ENCODE data around the gene HIVEP2. TPM values are rescaled to one million over a fixed set of nuclear protein-coding genes. Genes with fewer than 3 reads are reported as not detected.

Gene HIVEP2
- total and polyA plus RNA-seq, 2 donors (not counting 3 experiments of a cell fraction or from before 2014, with no cell fraction given), result 1.3 to 4.7 TPM

- Histone ChIP-seq H3K4me2 (ENCODE audit: insufficient read depth, low read length) (no peak overlapping the region), H3K9me3 (replicated peaks; ENCODE audit: control insufficient read depth, insufficient read depth, low read length) (no peaks in the 10 kb centered on the region), H3K79me2 (ENCODE audit: control insufficient read depth, insufficient read depth, low read length) (no peaks in the 10 kb centered on the region), H3K27me3 (ENCODE audit: control insufficient read depth in 2 of 2, insufficient read depth in 2 of 2, low read length in 2 of 2) (no peaks in the 10 kb centered on the region), H3K36me3 (ENCODE audit: control insufficient read depth in 2 of 2, extremely low read depth in 1 of 2, insufficient read depth in 2 of 2, low read length in 2 of 2) (no peaks in the 10 kb centered on the region), H3K9ac (replicated peaks; ENCODE audit: extremely low read depth, insufficient read depth, low read length) (no peak overlapping the region), H3K27ac (ENCODE audit: insufficient read depth, low read depth, low read length) (no peak overlapping the region), H4K20me1 (replicated peaks; ENCODE audit: control insufficient read depth, extremely low read depth, insufficient read depth, low read length) (no peaks in the 10 kb centered on the region), H3K4me1 (ENCODE audit: control insufficient read depth, extremely low read depth, insufficient read depth, low read length) (peaks cover 5% of the 10 kb centered on the region), H3K9me1 (replicated peaks; ENCODE audit: control insufficient read depth, extremely low read depth, insufficient read depth, low read length) (no peaks in the 10 kb centered on the region), H2AFZ (ENCODE audit: low read depth, low read length) (no peak overlapping the region), H3K4me3 (replicated peaks in 1 of 3; ENCODE audit: insufficient read depth in 1 of 3, low read depth in 1 of 3, low read length in 3 of 3) (no peak overlapping the region)
- ChIA-PET CTCF (no interaction called here), POLR2A (no interaction called here)
- TF ChIP-seq EZH2 (IDR thresholded peaks at IDR 0.05; ENCODE audit: borderline replicate concordance, low read depth, low read length, severe bottlenecking), result no peak
- no peak for TF ChIP-seq GATA2 (IDR thresholded peaks at IDR 0.05; ENCODE audit: insufficient read depth, insufficient read length, low read depth, low read length)
- TF ChIP-seq FOS (IDR thresholded peaks at IDR 0.05; ENCODE audit: borderline replicate concordance, insufficient read depth, low read length), result no peak
- TF ChIP-seq MYC (IDR thresholded peaks at IDR 0.05; ENCODE audit: low read depth, low read length), result no peak
- no peak for TF ChIP-seq POLR2A (IDR thresholded peaks at IDR 0.05; ENCODE audit: low read depth, low read length)
- no peak for TF ChIP-seq CTCF (IDR thresholded peaks at IDR 0.05; ENCODE audit: extremely low read depth in 1 of 2, insufficient read depth in 1 of 2, low read depth in 1 of 2, low read length in 2 of 2)
- no peak for TF ChIP-seq JUN (IDR thresholded peaks at IDR 0.05; ENCODE audit: borderline replicate concordance, insufficient read depth, insufficient read length, low read depth)
- no peak for TF ChIP-seq MAX (IDR thresholded peaks at IDR 0.05; ENCODE audit: insufficient read depth, insufficient read length)
- intact Hi-C loops (cut with micrococcal nuclease), result no loop called here
- no peak for FAIRE-seq
- dilution Hi-C loops (cut with MboI; ENCODE audit: extremely low pct_ligation_motif_present, low sequenced_read_pairs), result no loop called here
- BruUV-seq (replicated peaks), result no TSS peak
- no peak for DNase-seq (ENCODE audit: low read depth, low spot score)
Observed at GRCh38 chr6:142965164-142965563, 20.2 kb upstream of the HIVEP2 start.
